Ovary (tissue), 9 donors: ENCODE results near the gene GRID2. TPM values are rescaled to one million over a fixed set of nuclear protein-coding genes. Genes with fewer than 3 reads are reported as not detected.

Experiments used
- DNase-seq, 5 donors: peaks; one replicate each; pipeline ENCODE4 v3.0.0-alpha.2; 2019 to 2020
- H3K27ac ChIP-seq, 2 donors: fragments of 200-600 bp; one replicate each; pipeline versions ENCODE4 v1.5.1 to v1.8.0; 2019 to 2022
- H3K27me3 ChIP-seq: fragments of 200-600 bp; one replicate; pipeline ENCODE4 v1.8.0; 2022
- H3K36me3 ChIP-seq: fragments of 200-600 bp; sonication (generic); one replicate; pipeline ENCODE4 v1.5.1; 2019
- H3K4me1 ChIP-seq: one replicate; pipeline ENCODE4 v1.8.1; 2013; ENCODE audit warnings: mild to moderate bottlenecking, moderate library complexity; ENCODE audit not compliant: insufficient read depth
- H3K4me3 ChIP-seq: fragments of 200-600 bp; sonication (generic); one replicate; pipeline ENCODE4 v1.5.1; 2017
- H3K9me3 ChIP-seq, 2 donors: fragments of 200-600 bp in 1 of 2; sonication (generic) in 1 of 2; one replicate each; pipeline versions ENCODE4 v1.5.1 to v1.8.1; 2013 to 2019; ENCODE audit warnings: mild to moderate bottlenecking in 1 of 2, moderate library complexity in 1 of 2
- CTCF ChIP-seq, 3 donors: fragments of 450-650 bp in 2 of 3; fragments of 200-600 bp in 1 of 3; IDR thresholded peaks; one replicate each; pipeline versions ENCODE4 v1.5.1 to v1.8.0; 2016 to 2022; ENCODE audit warnings: antibody characterized with exemption in 3 of 3, mild to moderate bottlenecking in 1 of 3
- EP300 ChIP-seq: sonication (generic); formaldehyde crosslinking; IDR thresholded peaks from one replicate; pipeline ENCODE4 v1.6.1; 2017; ENCODE audit warnings: antibody characterized with exemption
- POLR2A ChIP-seq: fragments of 450-650 bp; IDR thresholded peaks from one replicate; pipeline ENCODE4 v1.6.1; 2017; ENCODE audit warnings: antibody characterized with exemption, mild to moderate bottlenecking, moderate library complexity
- whole genome bisulfite sequencing, 3 donors: extraction: QIAGEN DNeasy Blood & Tissue Kit in 1 of 3; methylation state at CpG; one replicate each; pipeline versions ENCODE4 v1.1.5 to v1.1.7; 2013 to 2017; 5-methylcytosine and 5-hydroxymethylcytosine counted together
- intact Hi-C, 4 donors: fragments of 100-400 bp; cut with DNase I; formaldehyde crosslinking; loops; one replicate each; pipeline versions ENCODE4 v1.11.0 to v1.15.1; 2022 to 2023
- polyA plus RNA-seq, 2 donors: library from polyadenylated mRNA; stranded (reverse); fragments of 200-250 nt in 1 of 2; fragments of 350-450 nt in 1 of 2; fragmentation: Illumina TruSeq in 1 of 2; extraction: RNeasy Lipid Tissue Mini Kit (QIAGEN cat#74804) in 1 of 2; gene quantifications; one replicate each; pipeline ENCODE4 v1.2.3, GENCODE V29; 2013 to 2014
- total RNA-seq, 7 donors: library from RNA; depleted of rRNA in 2 of 7; stranded (reverse); fragments of >200 nt in 2 of 7; fragmentation: NEBNext Ultra II Directional in 3 of 7; extraction: Animal tissue kit (Norgen Biotek cat#: 25700) in 3 of 7; gene quantifications; one replicate each; pipeline versions ENCODE4 v1.1.0 to v1.2.4, GENCODE V29; 2016 to 2023
- donor health status: DM: no; HTN: no; CAD: no; lungs with moderate emphysema.
- donor health status: DM: no; HTN: no; CAD: no.
- donor health status: Bipolar disorder and iron deficiency.
- donor health status: DM: yes; HTN: yes; CAD: no.
- donor health status: DM: no; HTN: no; CAD: no.
- donor health status: DM: yes; HTN: yes; CAD: no.

Gene GRID2
- total and polyA plus RNA-seq, 9 donors = 0.65 to 6.8 (median 2.6) TPM

GRCh38 chr4:92812652-92813051, 508.9 kb downstream of the GRID2 start:
- H3K4me3 ChIP-seq = no peak overlapping the region
- H3K27ac ChIP-seq = no peak overlapping the region
- H3K36me3 ChIP-seq = no peaks in the 10 kb centered on the region
- intact Hi-C loops = no loop called here
- H3K27me3 ChIP-seq = no peaks in the 10 kb centered on the region
- H3K4me1 ChIP-seq = no peaks in the 10 kb centered on the region
- WGBS, 3 donors = 71 to 77% (median 73%) methylated on average over 1 of the region's 1 CpG
- no peak for TF ChIP-seq CTCF (IDR thresholded peaks at IDR 0.05)
- TF ChIP-seq POLR2A = no peak
- no peak for TF ChIP-seq EP300
- no peak for DNase-seq
- H3K9me3 ChIP-seq = no peaks in the 10 kb centered on the region

- no peaks in the 10 kb centered on the region for H3K9me3 ChIP-seq
- 90 to 100% (median 97%) methylated on average over 1 of the region's 1 CpG for WGBS, 3 donors
- H3K4me1 ChIP-seq = no peaks in the 10 kb centered on the region
- no peak for DNase-seq
- no peak overlapping the region for H3K4me3 ChIP-seq
- intact Hi-C loops = no loop called here
- TF ChIP-seq EP300 (no peak), CTCF (IDR thresholded peaks at IDR 0.05) (no peak), POLR2A (no peak)
- H3K27ac ChIP-seq = no peak overlapping the region
- no peaks in the 10 kb centered on the region for H3K27me3 ChIP-seq
- no peaks in the 10 kb centered on the region for H3K36me3 ChIP-seq
Observed at GRCh38 chr4:92814677-92815076, 510.9 kb downstream of the GRID2 start.

DNA sequence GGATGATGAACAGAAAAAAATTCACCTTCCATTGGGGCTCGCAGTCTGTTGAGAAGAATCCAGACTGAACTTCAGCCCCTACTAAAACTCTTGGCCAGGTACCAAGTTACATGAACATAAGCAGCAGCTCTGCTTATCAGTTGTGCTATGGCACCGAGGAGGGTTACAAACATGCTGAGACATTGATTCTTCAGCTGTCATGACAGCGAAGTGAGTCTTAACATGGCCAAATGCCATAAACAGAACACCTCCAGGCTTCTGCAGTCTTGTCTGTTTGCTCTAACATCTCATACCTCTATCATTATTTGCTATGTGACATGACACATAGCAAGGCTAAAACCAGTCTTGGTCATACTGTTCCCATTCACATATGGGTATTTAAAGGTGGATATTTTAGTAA, 521.5 kb downstream of the GRID2 start:
- no peak overlapping the region for H3K27ac ChIP-seq
- no peak for TF ChIP-seq POLR2A
- TF ChIP-seq EP300 = no peak
- TF ChIP-seq CTCF (IDR thresholded peaks at IDR 0.05) = no peak
- H3K36me3 ChIP-seq = no peaks in the 10 kb centered on the region
- no peaks in the 10 kb centered on the region for H3K4me1 ChIP-seq
- intact Hi-C loops = no loop called here
- no peak overlapping the region for H3K4me3 ChIP-seq
- no peak for DNase-seq
- WGBS, 3 donors = 57 to 61% (median 58%) methylated on average over 3 of the region's 3 CpGs
- no peaks in the 10 kb centered on the region for H3K9me3 ChIP-seq
- H3K27me3 ChIP-seq = no peaks in the 10 kb centered on the region

GRCh38 chr4:92825791-92826190, 522.0 kb downstream of the GRID2 start:
- Histone ChIP-seq H3K36me3 (no peaks in the 10 kb centered on the region), H3K4me3 (no peak overlapping the region), H3K27ac (no peak overlapping the region), H3K27me3 (no peaks in the 10 kb centered on the region), H3K9me3 (no peaks in the 10 kb centered on the region), H3K4me1 (no peaks in the 10 kb centered on the region)
- intact Hi-C loops = no loop called here
- no peak for DNase-seq
- no peak for TF ChIP-seq CTCF (IDR thresholded peaks at IDR 0.05)
- no peak for TF ChIP-seq EP300
- TF ChIP-seq POLR2A = no peak

DNA sequence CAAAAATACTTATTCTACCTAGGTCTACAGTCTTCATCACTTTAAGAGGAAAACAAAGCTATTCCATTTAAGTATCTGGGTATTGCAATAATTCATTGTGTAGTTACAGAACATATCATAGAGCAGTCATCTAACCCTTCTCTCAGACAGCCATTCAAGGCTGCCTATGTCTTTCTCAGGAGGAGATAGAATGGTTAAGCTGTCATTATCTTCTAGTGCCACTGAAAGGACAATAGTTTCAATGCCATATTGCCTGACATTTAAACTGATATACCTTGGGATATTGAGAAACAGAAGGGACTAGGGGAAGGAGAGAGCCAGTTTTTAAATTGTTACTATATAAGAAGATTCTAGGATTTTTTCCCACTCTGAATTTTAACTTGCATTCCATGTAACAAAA, 527.0 kb downstream of the GRID2 start:
- no peak overlapping the region for H3K27ac ChIP-seq
- H3K36me3 ChIP-seq = no peaks in the 10 kb centered on the region
- no peak for DNase-seq
- H3K4me3 ChIP-seq = no peak overlapping the region
- no peaks in the 10 kb centered on the region for H3K9me3 ChIP-seq
- intact Hi-C loops = no loop called here
- TF ChIP-seq POLR2A (no peak), CTCF (IDR thresholded peaks at IDR 0.05) (no peak), EP300 (no peak)
- H3K4me1 ChIP-seq = no peaks in the 10 kb centered on the region
- no peaks in the 10 kb centered on the region for H3K27me3 ChIP-seq
